Right lobe of liver (tissue), 6 donors: ENCODE data around the gene PTPN12. TPM values are rescaled to one million over a fixed set of nuclear protein-coding genes. Genes with fewer than 3 reads are reported as not detected.
A peak's percentile ranks its signal among the peaks of the same experiment; 100 is the strongest.

Experiments used
- ATAC-seq, 4 donors: fragments of 200-7000 bp; cut with Tn5 transposase; one replicate each; pipeline ENCODE4 v1.9.1; 2020; ENCODE audit warnings: mild to moderate bottlenecking in 4 of 4, moderate library complexity in 4 of 4
- DNase-seq, 3 donors: peaks; one replicate each; pipeline ENCODE4 v3.0.0-alpha.2; 2020
- H3K27ac ChIP-seq, 3 donors: fragments of 200-600 bp; one replicate each; pipeline ENCODE4 v1.8.0; 2022
- H3K27me3 ChIP-seq, 2 donors: fragments of 200-600 bp; one replicate each; pipeline ENCODE4 v1.8.0; 2022
- H3K36me3 ChIP-seq, 4 donors: fragments of 200-600 bp; sonication (generic) in 1 of 4; one replicate each; pipeline versions ENCODE4 v1.5.1 to v1.8.0; 2017 to 2022; ENCODE audit warnings: control low read depth in 1 of 4
- H3K4me1 ChIP-seq, 4 donors: fragments of 200-600 bp; sonication (generic) in 1 of 4; one replicate each; pipeline versions ENCODE4 v1.5.1 to v1.8.0; 2017 to 2022; ENCODE audit warnings: control low read depth in 1 of 4
- H3K4me3 ChIP-seq, 3 donors: fragments of 200-600 bp; one replicate each; pipeline ENCODE4 v1.8.0; 2022
- H3K9me3 ChIP-seq, 4 donors: fragments of 200-600 bp; sonication (generic) in 1 of 4; one replicate each; pipeline versions ENCODE4 v1.5.1 to v1.8.0; 2017 to 2022; ENCODE audit warnings: control low read depth in 1 of 4
- POLR2A ChIP-seq: fragments of 450-650 bp; IDR thresholded peaks from one replicate; pipeline ENCODE4 v1.6.1; 2017; ENCODE audit warnings: antibody characterized with exemption, mild to moderate bottlenecking
- WGBS: methylation state at CpG from one replicate; pipeline ENCODE4 v1.1.6; 2018; ENCODE audit warnings: low coverage, low lambda C conversion rate; ENCODE audit not compliant: insufficient coverage; ENCODE audit errors: missing lambda C conversion rate; 5-methylcytosine and 5-hydroxymethylcytosine counted together
- intact Hi-C, 2 donors: fragments of 100-400 bp; cut with DNase I; formaldehyde crosslinking; loops; one replicate each; pipeline versions ENCODE4 v1.11.2 to v1.14.1; 2022
- total RNA-seq, 6 experiments: library from RNA; depleted of rRNA in 2 of 6; stranded (reverse); fragments of >200 nt in 2 of 6; fragmentation: NEBNext Ultra II Directional in 3 of 6; extraction: Animal tissue kit (Norgen Biotek cat#: 25700) in 3 of 6; gene quantifications; one replicate each; pipeline versions ENCODE4 v1.1.0 to v1.2.4, GENCODE V29; 2016 to 2023
- TF ChIP-seq, protein P1 (sequence below), 4 donors: fragments of 200-600 bp in 3 of 4; fragments of 450-650 bp in 1 of 4; IDR thresholded peaks; one replicate each; pipeline versions ENCODE4 v1.5.1 to v1.8.0; 2016 to 2022; ENCODE audit warnings: antibody characterized with exemption in 4 of 4, mild to moderate bottlenecking in 2 of 4
- donor health status: DM: no; HTN: yes; CAD: no.
- donor health status: DM: no; HTN: no; CAD: no.
- donor health status: DM: no; HTN: no; CAD: no.
- donor health status: DM: no; HTN: yes; CAD: no.
- donor health status: DM: no; HTN: yes; CAD: no.

PTPN12 gene
- total RNA-seq, 6 experiments from 2014 or later = 14.8 to 44.0 (median 27.3) TPM

DNA sequence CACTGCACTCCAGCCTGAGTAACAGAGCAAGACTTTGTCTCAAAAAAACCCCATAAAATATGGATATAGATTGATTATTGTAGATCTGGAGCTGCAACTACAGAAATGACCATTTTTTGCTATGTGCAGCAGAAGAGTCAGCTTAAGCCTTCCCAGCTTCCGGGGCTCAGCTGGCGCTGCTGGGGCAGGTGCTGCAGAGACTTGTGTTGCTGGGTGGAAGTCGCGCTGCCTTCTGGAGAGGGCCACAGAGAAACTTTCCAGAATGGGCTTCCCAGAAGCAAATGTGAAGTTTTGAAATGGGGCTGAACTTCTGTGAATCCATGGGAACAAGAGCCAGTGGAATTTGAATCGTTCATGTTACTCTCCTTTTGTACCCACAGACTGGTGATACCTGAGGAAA, 121.8 kb downstream of the PTPN12 start:
- no peak for DNase-seq
- H3K36me3 ChIP-seq = no peaks in the 10 kb centered on the region
- no peaks in the 10 kb centered on the region for H3K4me1 ChIP-seq
- 93% methylated on average over 4 of the region's 5 CpGs for WGBS
- no peaks in the 10 kb centered on the region for H3K27me3 ChIP-seq
- no peak overlapping the region for H3K4me3 ChIP-seq
- H3K9me3 ChIP-seq = no peaks in the 10 kb centered on the region
- no peak overlapping the region for H3K27ac ChIP-seq
- intact Hi-C loops = loop anchor here in 1 of 2 donors (10.0 kb wide), 1 partner anchor 96 kb away; no protein-coding TSS in a partner anchor
- ATAC-seq = no peak
- no peak for TF ChIP-seq POLR2A
- TF ChIP-seq, protein P1, sequence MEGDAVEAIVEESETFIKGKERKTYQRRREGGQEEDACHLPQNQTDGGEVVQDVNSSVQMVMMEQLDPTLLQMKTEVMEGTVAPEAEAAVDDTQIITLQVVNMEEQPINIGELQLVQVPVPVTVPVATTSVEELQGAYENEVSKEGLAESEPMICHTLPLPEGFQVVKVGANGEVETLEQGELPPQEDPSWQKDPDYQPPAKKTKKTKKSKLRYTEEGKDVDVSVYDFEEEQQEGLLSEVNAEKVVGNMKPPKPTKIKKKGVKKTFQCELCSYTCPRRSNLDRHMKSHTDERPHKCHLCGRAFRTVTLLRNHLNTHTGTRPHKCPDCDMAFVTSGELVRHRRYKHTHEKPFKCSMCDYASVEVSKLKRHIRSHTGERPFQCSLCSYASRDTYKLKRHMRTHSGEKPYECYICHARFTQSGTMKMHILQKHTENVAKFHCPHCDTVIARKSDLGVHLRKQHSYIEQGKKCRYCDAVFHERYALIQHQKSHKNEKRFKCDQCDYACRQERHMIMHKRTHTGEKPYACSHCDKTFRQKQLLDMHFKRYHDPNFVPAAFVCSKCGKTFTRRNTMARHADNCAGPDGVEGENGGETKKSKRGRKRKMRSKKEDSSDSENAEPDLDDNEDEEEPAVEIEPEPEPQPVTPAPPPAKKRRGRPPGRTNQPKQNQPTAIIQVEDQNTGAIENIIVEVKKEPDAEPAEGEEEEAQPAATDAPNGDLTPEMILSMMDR (IDR thresholded peaks at IDR 0.05) = no peak

DNA sequence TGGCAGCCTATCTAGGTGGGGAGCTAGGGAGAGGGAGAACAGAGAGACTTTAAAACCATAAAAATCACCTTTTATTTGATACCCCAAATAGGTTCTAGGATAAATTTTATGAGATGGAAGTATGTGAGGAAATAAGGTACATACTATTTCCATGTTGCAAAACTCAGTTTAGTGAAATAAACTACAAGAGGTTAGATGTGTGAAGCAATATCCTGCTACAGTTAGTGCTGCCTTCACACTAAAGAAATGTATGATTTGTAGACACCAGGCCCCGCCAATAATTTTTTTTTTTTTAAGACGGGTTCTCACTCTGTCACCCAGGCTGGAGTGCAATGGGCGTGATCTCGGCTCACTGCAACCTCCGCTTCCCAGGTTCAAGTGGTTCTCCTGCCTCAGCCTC, 124.7 kb downstream of the PTPN12 start:
- ATAC-seq = no peak

DNA sequence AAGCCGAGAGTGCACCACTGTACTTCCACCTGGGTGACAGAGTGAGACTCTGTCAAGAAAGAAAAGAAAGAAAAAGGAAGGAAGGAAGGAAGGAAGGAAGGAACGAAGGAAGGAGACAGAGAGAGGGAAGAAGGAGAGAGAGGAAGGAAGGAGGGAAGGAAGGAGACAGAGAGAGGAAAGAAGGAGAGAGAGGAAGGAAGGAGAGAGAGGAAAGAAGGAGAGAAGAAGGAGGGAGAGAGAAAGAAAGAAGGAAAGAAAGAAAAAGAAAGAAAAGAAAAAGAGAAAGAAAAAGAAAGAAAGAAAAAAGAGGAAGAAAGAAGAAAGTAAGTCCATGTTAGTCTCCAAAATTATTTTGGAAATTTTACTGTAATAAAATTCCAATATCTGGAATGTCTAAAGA, 125.8 kb downstream of the PTPN12 start:
- H3K4me3 ChIP-seq = no peak overlapping the region
- H3K9me3 ChIP-seq = no peaks in the 10 kb centered on the region
- WGBS = 94% methylated on average over 2 of the region's 2 CpGs
- no peak for DNase-seq
- intact Hi-C loops = no loop called here
- H3K27me3 ChIP-seq = no peaks in the 10 kb centered on the region
- no peak overlapping the region for H3K27ac ChIP-seq
- H3K36me3 ChIP-seq = no peaks in the 10 kb centered on the region
- TF ChIP-seq, protein P1 (IDR thresholded peaks at IDR 0.05) = no peak
- TF ChIP-seq POLR2A = no peak
- peaks cover 0 to 11% (median 0%) of the 10 kb centered on the region in 4 donors for H3K4me1 ChIP-seq
- ATAC-seq = no peak

More for the DNA sequence above, 124.7 kb downstream of the PTPN12 start:
- no peaks in the 10 kb centered on the region for H3K27me3 ChIP-seq
- intact Hi-C loops = no loop called here
- no peaks in the 10 kb centered on the region for H3K9me3 ChIP-seq
- no peak overlapping the region for H3K27ac ChIP-seq
- peaks cover 0 to 11% (median 0%) of the 10 kb centered on the region in 4 donors for H3K4me1 ChIP-seq
- TF ChIP-seq, protein P1 (IDR thresholded peaks at IDR 0.05) = no peak
- TF ChIP-seq POLR2A = no peak
- no peaks in the 10 kb centered on the region for H3K36me3 ChIP-seq
- DNase-seq = no peak
- no peak overlapping the region for H3K4me3 ChIP-seq
- 84% methylated on average over 5 of the region's 5 CpGs for WGBS

DNA sequence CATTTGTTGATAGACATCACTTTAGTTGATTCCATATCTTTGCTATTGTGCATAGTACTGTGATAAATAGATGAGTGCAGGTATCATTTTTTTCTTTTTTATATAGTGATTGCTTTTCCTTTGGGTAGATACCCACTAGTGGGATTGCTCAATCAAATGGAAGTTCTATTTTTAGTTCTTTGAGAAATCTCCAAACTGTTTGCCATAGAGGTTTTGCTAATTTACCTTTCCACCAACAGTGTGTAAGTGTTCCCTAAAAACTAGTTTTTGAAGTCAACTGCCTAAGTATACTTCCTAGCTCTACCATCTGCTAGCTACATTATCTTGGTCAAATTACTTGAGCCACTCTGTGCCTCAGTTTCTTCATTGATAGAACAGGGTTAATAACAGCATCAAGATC, 127.6 kb downstream of the PTPN12 start:
- no peaks in the 10 kb centered on the region for H3K36me3 ChIP-seq
- H3K4me3 ChIP-seq = no peak overlapping the region
- ATAC-seq (peak in 3 of 4 donors; percentile 42 to 52 (median 46)), DNase-seq (no peak)
- no peaks in the 10 kb centered on the region for H3K27me3 ChIP-seq
- TF ChIP-seq, protein P1 (IDR thresholded peaks at IDR 0.05) = no peak
- TF ChIP-seq POLR2A = no peak
- H3K9me3 ChIP-seq = no peaks in the 10 kb centered on the region
- H3K4me1 ChIP-seq = peaks cover 0 to 11% (median 0%) of the 10 kb centered on the region in 4 donors
- H3K27ac ChIP-seq = peak overlapping the region in 1 of 3 donors; percentile 1
- intact Hi-C loops = no loop called here

DNA sequence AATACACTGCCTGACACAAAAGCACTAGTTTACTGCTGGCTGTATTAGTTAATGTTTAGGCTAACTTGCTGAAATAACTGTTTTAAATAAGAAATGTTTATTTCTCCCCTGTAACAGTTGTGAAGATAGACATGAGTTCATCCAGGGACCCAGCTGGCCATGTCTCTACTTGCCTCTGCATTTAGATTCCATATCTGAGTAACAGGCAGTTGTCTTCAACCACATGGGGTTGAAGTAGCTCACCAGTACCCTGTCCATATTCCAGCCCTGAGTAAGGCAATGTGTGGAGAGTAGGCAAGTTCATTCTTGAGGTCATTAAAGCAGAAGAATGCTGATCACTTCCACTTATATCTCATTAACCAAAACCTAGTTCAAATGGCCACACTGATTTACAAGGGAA, 128.1 kb downstream of the PTPN12 start:
- ATAC-seq = peak in 1 of 4 donors; percentile 24
- TF ChIP-seq, protein P1 (IDR thresholded peaks at IDR 0.05) = no peak
- TF ChIP-seq POLR2A = no peak
- no peak for DNase-seq
- no peaks in the 10 kb centered on the region for H3K36me3 ChIP-seq
- H3K9me3 ChIP-seq = no peaks in the 10 kb centered on the region
- peak overlapping the region in 1 of 3 donors; percentile 1 for H3K27ac ChIP-seq
- peaks cover 0 to 11% (median 0%) of the 10 kb centered on the region in 4 donors for H3K4me1 ChIP-seq
- H3K4me3 ChIP-seq = no peak overlapping the region
- intact Hi-C loops = no loop called here
- no peaks in the 10 kb centered on the region for H3K27me3 ChIP-seq
